Calu3 (cell line): ENCODE results near the gene OGN. TPM values are rescaled to one million over a fixed set of nuclear protein-coding genes. Genes with fewer than 3 reads are reported as not detected.

Experiments used
- BruUV-seq: library from RNA; stranded (reverse); fragments of 400-500 nt; replicated peaks from 2 replicates; lab custom pipeline; 2021; lab: Mats Ljungman, UMichigan
- CTCF ChIA-PET: fragments of 300-600 bp; sonication (Branson Sonifier 250); formaldehyde crosslinking; loops from one replicate; lab custom pipeline; 2022; ENCODE audit warnings: antibody characterized with exemption; lab: Charles Lee
- DNase-seq: peaks from one replicate; pipeline ENCODE4 v3.0.0; 2022
- H3K27ac Mint-ChIP-seq: one replicate; pipeline ENCODE4 v1.8.0; 2022; ENCODE audit warnings: mixed read lengths; ENCODE audit not compliant: unreplicated experiment
- H3K27me3 Mint-ChIP-seq: one replicate; pipeline ENCODE4 v1.8.0; 2022; ENCODE audit warnings: mixed read lengths; ENCODE audit not compliant: unreplicated experiment
- H3K36me3 Mint-ChIP-seq: one replicate; pipeline ENCODE4 v1.8.0; 2022; ENCODE audit warnings: mild to moderate bottlenecking, moderate library complexity, mixed read lengths; ENCODE audit not compliant: insufficient read depth, unreplicated experiment
- H3K4me1 Mint-ChIP-seq: one replicate; pipeline ENCODE4 v1.8.0; 2022; ENCODE audit warnings: mild to moderate bottlenecking, low read depth, mixed read lengths; ENCODE audit not compliant: unreplicated experiment
- H3K4me3 Mint-ChIP-seq: one replicate; pipeline ENCODE4 v1.8.0; 2022; ENCODE audit warnings: mild to moderate bottlenecking, low read depth, moderate library complexity, mixed read lengths; ENCODE audit not compliant: unreplicated experiment
- H3K9me3 Mint-ChIP-seq: one replicate; pipeline ENCODE4 v1.8.0; 2022; ENCODE audit warnings: low read depth, mixed read lengths; ENCODE audit not compliant: unreplicated experiment
- CTCF ChIP-seq: fragments of 200-600 bp; IDR thresholded peaks from one replicate; pipeline ENCODE4 v1.8.0; 2022; ENCODE audit warnings: antibody characterized with exemption; ENCODE audit not compliant: unreplicated experiment
- intact Hi-C: fragments of 100-400 bp; cut with micrococcal nuclease; formaldehyde crosslinking; loops from one replicate; pipeline ENCODE4 v1.10.0; 2022; ENCODE audit not compliant: unreplicated experiment
- total RNA-seq: library from RNA; stranded (reverse); gene quantifications from 2 replicates; pipeline ENCODE4 v1.2.3, GENCODE V29; 2022

OGN gene
- total RNA-seq, 1 experiment from 2014 or later = not detected

GRCh38 chr9:92432350-92432749 is 28.0 kb upstream of the OGN start:
- no peak for DNase-seq
- TF ChIP-seq CTCF = no peak
- H3K4me1 Mint-ChIP-seq = no peaks in the 10 kb centered on the region
- intact Hi-C loops = loop anchor here (10.0 kb wide), 1 partner anchor 108 kb away; the partner anchor contains the start of genes CENPP and NOL8
- H3K27ac Mint-ChIP-seq = no peak overlapping the region
- no peaks in the 10 kb centered on the region for H3K27me3 Mint-ChIP-seq
- no TSS peak for BruUV-seq
- H3K9me3 Mint-ChIP-seq = no peaks in the 10 kb centered on the region
- H3K36me3 Mint-ChIP-seq = no peaks in the 10 kb centered on the region
- no peak overlapping the region for H3K4me3 Mint-ChIP-seq
- CTCF ChIA-PET = no interaction called here

GRCh38 chr9:92429836-92430235 is 25.5 kb upstream of the OGN start:
- no peaks in the 10 kb centered on the region for H3K36me3 Mint-ChIP-seq
- CTCF ChIA-PET = no interaction called here
- H3K27me3 Mint-ChIP-seq = no peaks in the 10 kb centered on the region
- H3K4me1 Mint-ChIP-seq = peaks cover 20% of the 10 kb centered on the region
- BruUV-seq = no TSS peak
- no peak for TF ChIP-seq CTCF
- intact Hi-C loops = loop anchor here (10.0 kb wide), 1 partner anchor 105 kb away; the partner anchor contains the start of genes CENPP and NOL8
- H3K9me3 Mint-ChIP-seq = no peaks in the 10 kb centered on the region
- H3K27ac Mint-ChIP-seq = no peak overlapping the region
- H3K4me3 Mint-ChIP-seq = no peak overlapping the region
- DNase-seq = no peak

GRCh38 chr9:92426501-92427145 is 22.2 kb upstream of the OGN start:
- peaks cover 30% of the 10 kb centered on the region for H3K4me1 Mint-ChIP-seq
- H3K4me3 Mint-ChIP-seq = no peak overlapping the region
- no peaks in the 10 kb centered on the region for H3K27me3 Mint-ChIP-seq
- CTCF ChIA-PET = no interaction called here
- no TSS peak for BruUV-seq
- H3K27ac Mint-ChIP-seq = no peak overlapping the region
- peak; percentile 2 for DNase-seq
- H3K9me3 Mint-ChIP-seq = no peaks in the 10 kb centered on the region
- no peak for TF ChIP-seq CTCF
- no peaks in the 10 kb centered on the region for H3K36me3 Mint-ChIP-seq
- intact Hi-C loops = no loop called here

- CTCF ChIA-PET = no interaction called here
- Mint-ChIP-seq H3K27ac (no peak overlapping the region), H3K4me3 (no peak overlapping the region), H3K4me1 (peaks cover 30% of the 10 kb centered on the region), H3K36me3 (no peaks in the 10 kb centered on the region), H3K27me3 (no peaks in the 10 kb centered on the region), H3K9me3 (no peaks in the 10 kb centered on the region)
- BruUV-seq = no TSS peak
- no peak for TF ChIP-seq CTCF
- intact Hi-C loops = no loop called here
- DNase-seq = no peak
Observed at GRCh38 chr9:92425474-92425873, 21.1 kb upstream of the OGN start.
